ENCODE data around the gene MCFD2.
A peak's percentile ranks its signal among the peaks of the same experiment; 100 is the strongest.

MCFD2 gene

DNA sequence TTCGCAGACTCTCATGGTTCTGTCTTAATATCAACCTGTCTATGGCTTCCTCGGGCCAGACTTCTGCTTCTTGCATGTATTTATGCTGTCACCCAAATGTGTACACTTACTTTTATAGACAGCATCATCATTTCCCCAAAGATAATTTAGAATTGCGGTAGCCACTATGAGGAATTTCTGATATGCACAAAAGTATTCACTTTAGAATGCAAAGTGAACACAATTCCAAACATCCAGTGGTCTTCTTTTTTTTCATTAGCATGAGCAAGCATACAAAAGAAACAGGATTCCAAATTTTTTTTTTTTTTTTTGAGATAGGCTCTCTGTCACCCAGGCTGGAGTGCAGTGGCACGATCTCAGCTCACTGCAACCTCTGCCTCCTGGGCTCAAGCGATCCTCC is 21.0 kb upstream of the MCFD2 start:
- no peak overlapping the region for H3K14ac ChIP-seq (ENCODE audit: low read length in 2 of 2)
- H3K36me3 ChIP-seq (ENCODE audit: control insufficient read depth in 1 of 2, insufficient read depth in 2 of 2, low read depth in 1 of 2, low read length in 2 of 2) = no peaks in the 10 kb centered on the region
- no peak overlapping the region for H2BK5ac ChIP-seq (ENCODE audit: low read depth, low read length, poor library complexity, severe bottlenecking)
- no peak overlapping the region for H4K91ac ChIP-seq (ENCODE audit: low read length)
- no peak for DNase-seq
- H3K4me2 ChIP-seq (ENCODE audit: low read length, poor library complexity, severe bottlenecking) = no peak overlapping the region
- H2AFZ ChIP-seq (ENCODE audit: low read depth, low read length) = no peak overlapping the region
- H3K4ac ChIP-seq (ENCODE audit: low read depth in 1 of 2, low read length in 2 of 2) = no peak overlapping the region
- H4K8ac ChIP-seq (ENCODE audit: low read length) = no peak overlapping the region
- WGBS = 94% methylated on average over 5 of the region's 5 CpGs
- H3K27me3 ChIP-seq (ENCODE audit: control insufficient read depth in 1 of 2, insufficient read depth in 1 of 2, low read length in 2 of 2) = no peaks in the 10 kb centered on the region
- no peak overlapping the region for H3K18ac ChIP-seq (ENCODE audit: low read depth in 1 of 2, low read length in 2 of 2)
- H3K9ac ChIP-seq (ENCODE audit: low read length) = no peak overlapping the region
- no peak overlapping the region for H3K23ac ChIP-seq (ENCODE audit: low read length in 2 of 2)
- H2AK5ac ChIP-seq (ENCODE audit: low read length, severe bottlenecking) = no peak overlapping the region
- no peak overlapping the region for H3K4me3 ChIP-seq (ENCODE audit: insufficient read depth in 1 of 2, low read depth in 1 of 2, low read length in 2 of 2)
- H2BK12ac ChIP-seq (ENCODE audit: low read length in 2 of 2) = no peak overlapping the region
- H3K4me1 ChIP-seq (ENCODE audit: control insufficient read depth, insufficient read depth, low read depth, low read length) = peaks cover 11% of the 10 kb centered on the region
- no peak overlapping the region for H3K27ac ChIP-seq (ENCODE audit: low read length, poor library complexity, severe bottlenecking)
- no peak overlapping the region for H2BK15ac ChIP-seq (ENCODE audit: low read depth, poor library complexity, severe bottlenecking)
- no peaks in the 10 kb centered on the region for H3K9me3 ChIP-seq (ENCODE audit: control insufficient read depth, low read length)
- H2BK120ac ChIP-seq (ENCODE audit: low read depth, low read length) = no peak overlapping the region
- H3K79me1 ChIP-seq (replicated peaks; ENCODE audit: low read length, poor library complexity, severe bottlenecking) = peaks cover 17% of the 10 kb centered on the region

DNA sequence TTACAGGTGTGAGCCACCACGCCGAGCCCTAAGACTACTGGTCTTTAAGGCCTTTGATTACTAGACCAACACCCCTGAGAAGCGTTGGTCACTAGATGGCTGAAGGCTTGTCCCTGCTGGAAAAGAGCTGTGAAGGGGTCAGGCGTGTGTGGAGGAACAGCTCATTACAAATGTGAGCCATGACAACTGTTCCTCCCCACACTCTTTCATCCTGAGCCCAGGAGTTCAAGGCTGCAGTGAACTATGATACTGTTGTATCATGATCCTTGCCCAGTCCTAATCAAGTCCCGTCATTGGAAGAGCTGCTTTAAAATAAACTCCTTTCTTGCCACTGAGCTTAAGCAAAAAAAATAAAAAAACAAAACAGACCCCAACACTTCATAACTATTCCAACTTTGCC is 19.5 kb upstream of the MCFD2 start:
- peaks cover 20% of the 10 kb centered on the region for H3K79me1 ChIP-seq (replicated peaks; ENCODE audit: low read length, poor library complexity, severe bottlenecking)
- H2AFZ ChIP-seq (ENCODE audit: low read depth, low read length) = no peak overlapping the region
- no peak overlapping the region for H3K9ac ChIP-seq (ENCODE audit: low read length)
- H2AK5ac ChIP-seq (ENCODE audit: low read length, severe bottlenecking) = no peak overlapping the region
- H3K4me1 ChIP-seq (ENCODE audit: control insufficient read depth, insufficient read depth, low read depth, low read length) = peaks cover 7% of the 10 kb centered on the region
- H3K23ac ChIP-seq (ENCODE audit: low read length in 2 of 2) = no peak overlapping the region
- no peak overlapping the region for H3K4ac ChIP-seq (ENCODE audit: low read depth in 1 of 2, low read length in 2 of 2)
- H4K8ac ChIP-seq (ENCODE audit: low read length) = no peak overlapping the region
- no peaks in the 10 kb centered on the region for H3K27me3 ChIP-seq (ENCODE audit: control insufficient read depth in 1 of 2, insufficient read depth in 1 of 2, low read length in 2 of 2)
- H2BK5ac ChIP-seq (ENCODE audit: low read depth, low read length, poor library complexity, severe bottlenecking) = no peak overlapping the region
- no peak overlapping the region for H2BK12ac ChIP-seq (ENCODE audit: low read length in 2 of 2)
- no peak overlapping the region for H2BK120ac ChIP-seq (ENCODE audit: low read depth, low read length)
- H3K4me3 ChIP-seq (ENCODE audit: insufficient read depth in 1 of 2, low read depth in 1 of 2, low read length in 2 of 2) = no peak overlapping the region
- no peaks in the 10 kb centered on the region for H3K36me3 ChIP-seq (ENCODE audit: control insufficient read depth in 1 of 2, insufficient read depth in 2 of 2, low read depth in 1 of 2, low read length in 2 of 2)
- no peak overlapping the region for H3K14ac ChIP-seq (ENCODE audit: low read length in 2 of 2)
- DNase-seq = no peak
- no peak overlapping the region for H3K4me2 ChIP-seq (ENCODE audit: low read length, poor library complexity, severe bottlenecking)
- no peak overlapping the region for H3K27ac ChIP-seq (ENCODE audit: low read length, poor library complexity, severe bottlenecking)
- H2BK15ac ChIP-seq (ENCODE audit: low read depth, poor library complexity, severe bottlenecking) = no peak overlapping the region
- H4K91ac ChIP-seq (ENCODE audit: low read length) = no peak overlapping the region
- WGBS = 94% methylated on average over 5 of the region's 5 CpGs
- H3K18ac ChIP-seq (ENCODE audit: low read depth in 1 of 2, low read length in 2 of 2) = no peak overlapping the region
- H3K9me3 ChIP-seq (ENCODE audit: control insufficient read depth, low read length) = peaks cover 10% of the 10 kb centered on the region

DNA sequence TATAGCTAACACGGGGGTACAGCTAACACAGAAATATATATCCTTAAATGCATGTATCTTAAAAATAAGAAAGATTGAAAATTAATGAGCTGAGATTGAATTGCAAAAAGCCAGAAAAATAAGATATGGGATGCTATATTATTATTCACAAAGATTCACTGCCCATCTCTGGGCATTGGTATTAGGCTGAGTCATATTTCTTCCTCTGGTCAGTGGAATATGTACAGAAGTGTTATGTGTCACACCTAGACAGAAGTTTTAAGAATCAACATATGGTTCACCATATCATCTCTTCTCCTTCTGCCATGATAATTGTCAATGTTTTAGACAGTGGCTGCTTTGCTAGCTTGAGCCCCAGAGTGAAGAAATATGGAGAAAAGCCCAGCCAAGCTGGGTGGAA is 14.0 kb upstream of the MCFD2 start:
- WGBS = no CpG with 5 or more reads among the region's 1 CpG
- Histone ChIP-seq H3K9me3 (ENCODE audit: control insufficient read depth, low read length) (peaks cover 40% of the 10 kb centered on the region), H3K27ac (ENCODE audit: low read length, poor library complexity, severe bottlenecking) (no peak overlapping the region), H3K14ac (ENCODE audit: low read length in 2 of 2) (no peak overlapping the region), H2AK5ac (ENCODE audit: low read length, severe bottlenecking) (no peak overlapping the region), H3K4me2 (ENCODE audit: low read length, poor library complexity, severe bottlenecking) (no peak overlapping the region), H3K4me3 (ENCODE audit: insufficient read depth in 1 of 2, low read depth in 1 of 2, low read length in 2 of 2) (no peak overlapping the region), H2BK120ac (ENCODE audit: low read depth, low read length) (no peak overlapping the region), H3K27me3 (ENCODE audit: control insufficient read depth in 1 of 2, insufficient read depth in 1 of 2, low read length in 2 of 2) (no peaks in the 10 kb centered on the region), H3K9ac (ENCODE audit: low read length) (no peak overlapping the region), H3K18ac (ENCODE audit: low read depth in 1 of 2, low read length in 2 of 2) (no peak overlapping the region), H3K4ac (ENCODE audit: low read depth in 1 of 2, low read length in 2 of 2) (no peak overlapping the region), H4K91ac (ENCODE audit: low read length) (no peak overlapping the region), H2AFZ (ENCODE audit: low read depth, low read length) (no peak overlapping the region), H2BK12ac (ENCODE audit: low read length in 2 of 2) (no peak overlapping the region), H3K23ac (ENCODE audit: low read length in 2 of 2) (no peak overlapping the region), H3K4me1 (ENCODE audit: control insufficient read depth, insufficient read depth, low read depth, low read length) (no peaks in the 10 kb centered on the region), H3K36me3 (ENCODE audit: control insufficient read depth in 1 of 2, insufficient read depth in 2 of 2, low read depth in 1 of 2, low read length in 2 of 2) (peaks cover 0 to 3% of the 10 kb centered on the region in 2 experiments), H4K8ac (ENCODE audit: low read length) (no peak overlapping the region), H2BK15ac (ENCODE audit: low read depth, poor library complexity, severe bottlenecking) (no peak overlapping the region), H2BK5ac (ENCODE audit: low read depth, low read length, poor library complexity, severe bottlenecking) (no peak overlapping the region), H3K79me1 (replicated peaks; ENCODE audit: low read length, poor library complexity, severe bottlenecking) (peaks cover 11% of the 10 kb centered on the region)
- no peak for DNase-seq

DNA sequence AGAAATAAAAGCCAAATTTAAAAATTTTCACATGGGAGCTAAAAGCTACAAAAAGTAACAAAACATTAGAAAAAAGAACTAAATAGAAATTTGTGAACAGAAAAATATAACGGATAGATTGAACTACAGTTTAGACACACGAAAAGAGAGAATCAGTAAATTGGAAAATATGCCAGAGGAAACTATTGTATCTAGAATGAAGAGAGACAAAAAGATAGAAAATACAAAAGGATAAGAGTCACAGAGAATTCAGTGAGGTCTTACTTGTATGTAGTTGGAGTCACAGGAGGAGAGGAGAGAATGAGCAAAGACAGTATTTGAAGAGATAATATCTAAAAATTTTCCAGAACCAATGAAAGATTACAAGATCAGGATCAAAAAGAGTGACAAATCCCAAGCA is 11.3 kb upstream of the MCFD2 start:
- Histone ChIP-seq H3K79me1 (replicated peaks; ENCODE audit: low read length, poor library complexity, severe bottlenecking) (peaks cover 16% of the 10 kb centered on the region), H3K4me1 (ENCODE audit: control insufficient read depth, insufficient read depth, low read depth, low read length) (no peaks in the 10 kb centered on the region), H2AFZ (ENCODE audit: low read depth, low read length) (no peak overlapping the region), H3K4me2 (ENCODE audit: low read length, poor library complexity, severe bottlenecking) (no peak overlapping the region), H2BK5ac (ENCODE audit: low read depth, low read length, poor library complexity, severe bottlenecking) (no peak overlapping the region), H3K27ac (ENCODE audit: low read length, poor library complexity, severe bottlenecking) (no peak overlapping the region), H3K23ac (ENCODE audit: low read length in 2 of 2) (no peak overlapping the region), H3K4ac (ENCODE audit: low read depth in 1 of 2, low read length in 2 of 2) (no peak overlapping the region), H3K27me3 (ENCODE audit: control insufficient read depth in 1 of 2, insufficient read depth in 1 of 2, low read length in 2 of 2) (no peaks in the 10 kb centered on the region), H3K9me3 (ENCODE audit: control insufficient read depth, low read length) (peaks cover 40% of the 10 kb centered on the region), H2BK12ac (ENCODE audit: low read length in 2 of 2) (no peak overlapping the region), H2BK15ac (ENCODE audit: low read depth, poor library complexity, severe bottlenecking) (no peak overlapping the region), H2BK120ac (ENCODE audit: low read depth, low read length) (no peak overlapping the region), H3K4me3 (ENCODE audit: insufficient read depth in 1 of 2, low read depth in 1 of 2, low read length in 2 of 2) (peak overlapping the region in 1 of 2 experiments; percentile 13), H4K91ac (ENCODE audit: low read length) (no peak overlapping the region), H3K14ac (ENCODE audit: low read length in 2 of 2) (no peak overlapping the region), H3K9ac (ENCODE audit: low read length) (no peak overlapping the region), H3K36me3 (ENCODE audit: control insufficient read depth in 1 of 2, insufficient read depth in 2 of 2, low read depth in 1 of 2, low read length in 2 of 2) (peaks cover 0 to 5% of the 10 kb centered on the region in 2 experiments), H4K8ac (ENCODE audit: low read length) (no peak overlapping the region), H2AK5ac (ENCODE audit: low read length, severe bottlenecking) (no peak overlapping the region), H3K18ac (ENCODE audit: low read depth in 1 of 2, low read length in 2 of 2) (no peak overlapping the region)
- 99% methylated on average over 2 of the region's 2 CpGs for WGBS
- DNase-seq = no peak

Data from mesenchymal stem cell (in vitro differentiated cells and primary cell).